ENCODE measurements around the gene S1PR5. TPM values are rescaled to one million over a fixed set of nuclear protein-coding genes. Genes with fewer than 3 reads are reported as not detected.

Gene S1PR5
- total and polyA plus RNA-seq, 2 of the 8 experiments (the other 6 are each of a cell fraction or from before 2014, with no cell fraction given), result 2.4 to 8.6 TPM

DNA sequence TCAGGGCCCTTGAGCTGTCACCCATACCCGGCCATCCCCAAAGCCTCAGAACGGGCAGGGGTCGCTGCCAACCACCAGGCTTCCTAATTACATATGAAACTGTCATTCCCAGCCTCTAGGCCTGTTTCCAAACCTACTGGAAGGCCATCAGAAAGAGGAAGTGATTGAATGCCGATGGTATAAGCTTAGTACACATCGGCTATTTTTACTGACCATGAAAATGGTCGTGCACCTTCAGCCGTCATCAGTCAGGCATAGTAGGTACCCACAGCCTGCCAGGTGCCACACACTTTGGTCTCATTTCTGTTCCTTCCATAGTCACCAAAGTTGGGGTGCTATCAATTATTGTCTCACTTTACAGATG, 38.3 kb upstream of the S1PR5 start:
- 88% methylated on average over 7 of the region's 7 CpGs; no CpG with 5 or more reads in 1 of the 2 experiments for WGBS, 2 experiments (ENCODE audit: extremely low coverage in 1 of 2, insufficient coverage in 1 of 2, insufficient read length in 1 of 2, insufficient replicate concordance in 2 of 2, low coverage in 1 of 2, low lambda C conversion rate in 2 of 2, missing lambda C conversion rate in 1 of 2)
- CTCF ChIA-PET (ENCODE audit: partially characterized antibody), result interaction anchor here (0.8 to 4.5 kb wide), 13 partner anchors 9 to 145 kb away, joined by 3 to 25 read pairs (median 4); partner anchors contain the start of genes ATG4D, CDKN2D and KRI1
- TF ChIP-seq SAP30 (IDR thresholded peaks at IDR 0.05; ENCODE audit: insufficient read depth, insufficient replicate concordance, low read length), result no peak
- TF ChIP-seq, protein P1, sequence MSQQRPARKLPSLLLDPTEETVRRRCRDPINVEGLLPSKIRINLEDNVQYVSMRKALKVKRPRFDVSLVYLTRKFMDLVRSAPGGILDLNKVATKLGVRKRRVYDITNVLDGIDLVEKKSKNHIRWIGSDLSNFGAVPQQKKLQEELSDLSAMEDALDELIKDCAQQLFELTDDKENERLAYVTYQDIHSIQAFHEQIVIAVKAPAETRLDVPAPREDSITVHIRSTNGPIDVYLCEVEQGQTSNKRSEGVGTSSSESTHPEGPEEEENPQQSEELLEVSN (IDR thresholded peaks at IDR 0.05), result no peak
- no peak for TF ChIP-seq TAF1 (IDR thresholded peaks at IDR 0.05; ENCODE audit: low read depth, low read length)
- TF ChIP-seq, protein P2, sequence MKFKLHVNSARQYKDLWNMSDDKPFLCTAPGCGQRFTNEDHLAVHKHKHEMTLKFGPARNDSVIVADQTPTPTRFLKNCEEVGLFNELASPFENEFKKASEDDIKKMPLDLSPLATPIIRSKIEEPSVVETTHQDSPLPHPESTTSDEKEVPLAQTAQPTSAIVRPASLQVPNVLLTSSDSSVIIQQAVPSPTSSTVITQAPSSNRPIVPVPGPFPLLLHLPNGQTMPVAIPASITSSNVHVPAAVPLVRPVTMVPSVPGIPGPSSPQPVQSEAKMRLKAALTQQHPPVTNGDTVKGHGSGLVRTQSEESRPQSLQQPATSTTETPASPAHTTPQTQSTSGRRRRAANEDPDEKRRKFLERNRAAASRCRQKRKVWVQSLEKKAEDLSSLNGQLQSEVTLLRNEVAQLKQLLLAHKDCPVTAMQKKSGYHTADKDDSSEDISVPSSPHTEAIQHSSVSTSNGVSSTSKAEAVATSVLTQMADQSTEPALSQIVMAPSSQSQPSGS (IDR thresholded peaks at IDR 0.05; ENCODE audit: low read length), result no peak
- TF ChIP-seq TAF7 (optimal IDR thresholded peaks at IDR 0.05; ENCODE audit: borderline replicate concordance, low read depth, low read length), result no peak
- no peak for TF ChIP-seq JUND (IDR thresholded peaks at IDR 0.05; ENCODE audit: low read length)
- no peak for TF ChIP-seq BACH1 (IDR thresholded peaks at IDR 0.05; ENCODE audit: low read length)
- no peak for TF ChIP-seq NRF1 (IDR thresholded peaks at IDR 0.05; ENCODE audit: low read depth, low read length)
- TF ChIP-seq HDAC2 (IDR thresholded peaks at IDR 0.05; ENCODE audit: borderline replicate concordance in 1 of 2, low read depth in 2 of 2, low read length in 2 of 2), result no peak
- no peak for TF ChIP-seq GTF2F1 (IDR thresholded peaks at IDR 0.05; ENCODE audit: borderline replicate concordance, low read depth, low read length)
- TF ChIP-seq TBP (IDR thresholded peaks at IDR 0.05; ENCODE audit: low read depth, low read length), result no peak
- TF ChIP-seq SIRT6 (IDR thresholded peaks at IDR 0.05; ENCODE audit: low read length), result no peak

More for the DNA sequence above, 38.3 kb upstream of the S1PR5 start:
- H3K79me2 ChIP-seq (ENCODE audit: control insufficient read depth in 1 of 2, insufficient read depth in 2 of 2, low read length in 2 of 2), result no peaks in the 10 kb centered on the region
- no peak overlapping the region for H2BK12ac ChIP-seq (ENCODE audit: low read depth, low read length)
- H3K23me2 ChIP-seq (ENCODE audit: low read depth, low read length), result no peaks in the 10 kb centered on the region
- no peak overlapping the region for H2BK20ac ChIP-seq (ENCODE audit: low read length)
- POLR2A ChIA-PET (ENCODE audit: partially characterized antibody), result interaction anchor here (0.7 to 2.1 kb wide), 10 partner anchors 10 to 288 kb away, joined by 3 to 9 read pairs (median 3); partner anchors contain the start of genes KRI1 and QTRT1
- no peak for DNase-seq (ENCODE audit: low read depth in 1 of 2, low spot score in 2 of 2)
- no peak overlapping the region for H4K5ac ChIP-seq (ENCODE audit: insufficient read length, low read depth, low read length)
- H3K4me2 ChIP-seq (ENCODE audit: insufficient read depth in 1 of 2, low read depth in 2 of 2, low read length in 2 of 2), result no peak overlapping the region
- no peak overlapping the region for H3K18ac ChIP-seq (ENCODE audit: extremely low read depth, low read length)
- no peak overlapping the region for H3K56ac ChIP-seq (replicated peaks; ENCODE audit: insufficient read length, low read depth, low read length)
- peaks cover 8 to 21% of the 10 kb centered on the region in 2 experiments for H4K20me1 ChIP-seq (replicated peaks in 1 of 2; ENCODE audit: control insufficient read depth in 1 of 2, insufficient read depth in 2 of 2, low read length in 2 of 2)
- no peaks in the 10 kb centered on the region for H3K27me3 ChIP-seq (replicated peaks in 1 of 4; ENCODE audit: control insufficient read depth in 3 of 4, extremely low read depth in 1 of 4, insufficient read depth in 3 of 4, low read length in 3 of 4)
- peaks cover 20 to 81% (median 56%) of the 10 kb centered on the region in 4 experiments for H3K36me3 ChIP-seq (ENCODE audit: control insufficient read depth in 2 of 4, insufficient read depth in 4 of 4, low read length in 3 of 4)
- H3K4ac ChIP-seq (replicated peaks; ENCODE audit: insufficient read length, low read depth, low read length), result no peak overlapping the region
- H2BK15ac ChIP-seq (ENCODE audit: low read length), result no peak overlapping the region
- H3K23ac ChIP-seq (ENCODE audit: insufficient read length), result no peak overlapping the region
- no peak overlapping the region for H4K8ac ChIP-seq (ENCODE audit: extremely low read depth, insufficient read depth, low read length)
- no peak overlapping the region for H2BK5ac ChIP-seq (ENCODE audit: low read depth, low read length)
- no peaks in the 10 kb centered on the region for H3K79me1 ChIP-seq (ENCODE audit: low read depth, low read length)
- no peak overlapping the region for H2AFZ ChIP-seq (ENCODE audit: low read length)
- no peak overlapping the region for H2BK120ac ChIP-seq (replicated peaks; ENCODE audit: low read depth, low read length)
- H2AK5ac ChIP-seq (ENCODE audit: low read depth, low read length), result no peak overlapping the region
- no peaks in the 10 kb centered on the region for H3K9me3 ChIP-seq (ENCODE audit: insufficient read depth in 2 of 2, low read depth in 1 of 2, low read length in 1 of 2)
- H4K91ac ChIP-seq (replicated peaks; ENCODE audit: insufficient read length, low read length), result no peak overlapping the region
- H3K4me1 ChIP-seq (replicated peaks in 1 of 4; ENCODE audit: control insufficient read depth in 3 of 4, insufficient read depth in 4 of 4, low read length in 3 of 4), result no peaks in the 10 kb centered on the region
- H3K27ac ChIP-seq (ENCODE audit: low read depth, low read length), result no peak overlapping the region
- no peak overlapping the region for H3K14ac ChIP-seq (ENCODE audit: insufficient read length)
- H3K9ac ChIP-seq (replicated peaks in 1 of 4; ENCODE audit: extremely low read depth in 1 of 4, low read depth in 3 of 4, low read length in 3 of 4), result no peak overlapping the region
- FAIRE-seq, result no peak
- no peak overlapping the region for H3K4me3 ChIP-seq (ENCODE audit: extremely low read depth in 1 of 4, insufficient read depth in 2 of 4, low read depth in 3 of 4, low read length in 4 of 4)

All from H1 (cell line).